Lower leg skin (tissue), 3 donors: ENCODE results near the gene CDK17.

Experiments used
- CTCF ChIP-seq, 3 donors: fragments of 450-650 bp; IDR thresholded peaks; one replicate each; pipeline ENCODE4 v1.5.1; 2016; ENCODE audit warnings: antibody characterized with exemption in 3 of 3, mild to moderate bottlenecking in 3 of 3, moderate library complexity in 2 of 3
- POLR2A ChIP-seq, 2 donors: fragments of 450-650 bp; IDR thresholded peaks; one replicate each; pipeline ENCODE4 v1.6.1; 2016 to 2017; ENCODE audit warnings: antibody characterized with exemption in 2 of 2, mild to moderate bottlenecking in 1 of 2, moderate library complexity in 1 of 2

- no peak for TF ChIP-seq POLR2A (IDR thresholded peaks at IDR 0.05)
- no peak for TF ChIP-seq CTCF (IDR thresholded peaks at IDR 0.05)
These were observed 19.5 kb upstream of the CDK17 start for GRCh38 chr12:96419576-96420276.
